NCI-H2227 (cell line): ENCODE measurements around the gene NAT8L.

Source experiments
- DNase-seq: peaks from one replicate; lab custom pipeline; 2025; ENCODE audit not compliant: unreplicated experiment; lab: John Stamatoyannopoulos, UW

Gene NAT8L

DNA sequence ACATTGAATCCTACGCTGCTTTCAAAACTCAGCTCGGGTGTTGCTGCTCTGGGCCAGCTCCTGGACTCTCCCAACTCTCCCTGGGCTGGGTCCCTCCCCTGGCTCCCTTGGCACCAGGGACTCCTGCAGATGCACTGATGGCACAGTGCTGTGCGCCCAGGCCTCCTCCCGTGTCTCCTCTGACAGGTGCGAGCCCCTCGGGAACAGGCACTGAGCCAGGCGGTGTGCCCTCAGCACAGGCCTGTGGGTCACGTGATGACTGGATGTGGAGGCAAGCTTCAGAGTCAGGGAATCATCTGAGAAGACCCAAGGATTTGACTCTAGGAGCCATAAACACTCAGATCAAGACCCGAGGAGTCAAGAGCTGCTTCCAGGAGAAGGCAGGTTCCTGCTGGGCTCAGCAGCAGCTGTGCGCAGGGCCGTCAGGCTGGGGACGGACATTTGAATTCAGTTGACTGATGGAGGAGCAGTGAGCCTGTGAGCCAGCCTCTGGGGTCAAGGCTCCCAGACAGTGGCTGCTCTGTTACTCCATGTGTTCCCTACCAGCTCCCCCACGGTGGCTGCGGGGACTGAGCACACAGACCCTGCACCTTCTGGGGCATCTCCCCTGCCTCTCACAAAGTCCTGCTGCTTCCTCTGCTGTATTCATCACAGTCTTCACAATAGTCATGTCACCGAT lies 33.0 kb downstream of the NAT8L start:
- DNase-seq = no peak

DNA sequence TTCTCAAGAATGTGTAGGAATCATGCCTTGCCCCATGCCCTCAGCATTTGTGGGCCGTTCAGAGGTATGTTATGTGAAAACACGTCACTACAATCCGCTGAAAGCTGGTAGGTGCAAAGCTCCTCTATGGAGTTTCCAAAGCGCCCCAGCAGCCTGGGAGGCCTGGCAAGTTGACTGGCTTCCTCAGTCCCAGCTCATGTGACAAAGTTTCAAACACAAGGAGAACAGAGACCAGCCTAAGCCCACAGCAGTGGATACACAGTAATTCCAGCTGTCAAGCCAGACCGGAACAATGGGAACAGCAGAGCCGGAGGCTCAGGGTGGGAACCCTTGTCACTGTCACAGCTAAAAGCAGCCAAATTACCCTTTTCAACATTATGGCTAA lies 33.5 kb downstream of the NAT8L start:
- DNase-seq = no peak

DNA sequence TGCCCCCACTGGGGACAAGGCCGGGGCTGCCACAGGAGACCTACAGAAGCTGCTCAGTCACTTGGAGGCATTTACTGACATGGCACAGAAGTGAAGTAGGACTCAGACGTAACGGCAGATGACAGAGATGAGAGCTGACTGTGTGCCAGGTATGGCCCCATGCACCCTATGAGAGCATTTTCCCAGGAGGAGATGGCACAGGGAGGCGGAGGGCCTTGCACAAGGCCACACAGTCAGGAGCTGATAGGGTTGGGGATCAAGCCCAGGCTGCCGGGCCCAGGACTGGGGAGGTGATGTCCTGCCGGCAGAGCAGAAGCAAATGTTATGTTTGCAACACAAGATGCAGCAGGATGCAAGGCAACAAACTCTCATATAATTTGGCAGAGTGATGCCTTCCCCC lies 34.1 kb downstream of the NAT8L start:
- DNase-seq = no peak

DNA sequence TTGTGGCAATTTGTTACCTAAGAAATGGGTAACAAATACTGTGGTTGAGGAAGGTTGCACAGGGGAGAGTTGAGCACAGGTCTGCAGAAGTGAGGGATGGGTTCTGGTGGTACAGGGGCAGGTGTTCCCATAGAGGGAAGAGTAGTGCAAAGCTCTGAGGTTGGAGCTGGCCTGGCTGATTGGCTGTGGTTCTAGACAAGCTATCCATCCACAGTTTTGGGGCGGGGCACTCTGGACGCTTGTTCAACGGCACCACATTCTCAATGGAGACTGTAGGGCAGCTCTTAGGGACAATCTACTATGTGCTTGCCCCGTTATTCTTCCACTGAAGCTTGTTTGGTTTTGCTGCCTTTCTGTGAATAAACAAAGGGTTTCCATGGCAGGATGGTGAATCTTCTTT lies 35.4 kb downstream of the NAT8L start:
- no peak for DNase-seq

DNA sequence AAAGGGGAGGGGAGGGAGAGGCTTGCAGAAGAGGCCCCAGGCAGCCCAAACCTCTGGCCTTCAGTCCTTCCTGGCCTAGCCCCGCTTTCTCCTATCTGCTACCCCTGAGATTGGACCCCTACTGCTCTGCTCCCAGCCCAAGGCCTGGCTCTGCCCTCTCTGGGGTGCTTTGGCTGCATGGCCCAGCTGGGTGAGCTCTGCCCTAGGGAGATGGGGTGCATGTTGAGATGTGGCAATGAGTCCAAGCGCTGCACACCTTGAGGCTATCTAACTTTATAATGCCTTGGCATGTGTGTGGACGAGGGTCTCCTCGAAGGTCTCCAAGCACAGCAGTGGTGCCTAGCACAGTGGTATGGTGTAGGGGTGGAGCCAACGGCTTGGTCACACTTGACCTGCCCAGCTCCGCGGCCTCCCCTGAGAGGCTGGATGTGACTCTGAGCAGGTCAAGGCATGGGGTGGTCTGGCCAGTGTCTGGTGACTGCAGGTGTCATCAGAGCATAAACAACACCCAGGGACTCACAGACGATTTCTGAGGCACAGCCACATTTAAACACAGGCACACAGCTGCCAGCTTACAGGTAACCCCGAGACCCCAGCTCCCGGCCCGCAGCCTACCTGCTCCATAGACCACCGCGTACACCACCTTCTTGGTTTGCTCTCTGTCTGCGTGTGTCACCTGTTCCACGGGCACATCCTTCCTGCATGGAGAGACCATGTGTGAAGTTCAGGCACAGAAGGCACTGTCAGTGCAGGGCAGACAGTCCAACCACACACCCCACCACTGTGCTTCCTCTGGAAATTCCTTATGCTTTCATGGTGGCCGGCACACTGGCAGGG lies 36.3 kb downstream of the NAT8L start:
- DNase-seq = no peak

DNA sequence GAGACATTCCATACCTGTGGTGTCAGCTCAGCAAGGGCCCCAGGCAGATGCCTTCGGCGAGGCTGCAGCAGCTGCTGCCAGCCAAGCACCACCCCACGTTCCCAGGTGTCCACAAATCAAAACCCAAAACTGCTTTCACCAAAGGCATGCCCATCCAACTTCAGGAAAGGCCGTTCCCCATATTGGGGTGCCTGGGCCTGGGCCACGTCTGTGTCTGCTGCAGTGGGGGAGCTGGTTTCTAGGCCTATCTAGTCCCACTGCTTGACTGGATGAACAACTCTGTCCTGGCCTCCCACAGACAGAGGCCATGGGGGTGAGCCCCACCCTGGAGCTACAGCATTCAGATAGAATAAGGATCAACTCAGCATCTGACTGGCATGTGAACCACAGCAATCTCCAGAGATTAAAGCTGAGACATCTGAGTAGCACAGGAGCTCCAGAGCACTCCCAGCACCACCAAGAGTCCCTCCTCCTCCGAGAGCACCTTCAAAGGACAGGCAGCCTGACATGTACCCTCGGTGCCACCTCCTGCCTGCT lies 37.0 kb downstream of the NAT8L start:
- DNase-seq = no peak

DNA sequence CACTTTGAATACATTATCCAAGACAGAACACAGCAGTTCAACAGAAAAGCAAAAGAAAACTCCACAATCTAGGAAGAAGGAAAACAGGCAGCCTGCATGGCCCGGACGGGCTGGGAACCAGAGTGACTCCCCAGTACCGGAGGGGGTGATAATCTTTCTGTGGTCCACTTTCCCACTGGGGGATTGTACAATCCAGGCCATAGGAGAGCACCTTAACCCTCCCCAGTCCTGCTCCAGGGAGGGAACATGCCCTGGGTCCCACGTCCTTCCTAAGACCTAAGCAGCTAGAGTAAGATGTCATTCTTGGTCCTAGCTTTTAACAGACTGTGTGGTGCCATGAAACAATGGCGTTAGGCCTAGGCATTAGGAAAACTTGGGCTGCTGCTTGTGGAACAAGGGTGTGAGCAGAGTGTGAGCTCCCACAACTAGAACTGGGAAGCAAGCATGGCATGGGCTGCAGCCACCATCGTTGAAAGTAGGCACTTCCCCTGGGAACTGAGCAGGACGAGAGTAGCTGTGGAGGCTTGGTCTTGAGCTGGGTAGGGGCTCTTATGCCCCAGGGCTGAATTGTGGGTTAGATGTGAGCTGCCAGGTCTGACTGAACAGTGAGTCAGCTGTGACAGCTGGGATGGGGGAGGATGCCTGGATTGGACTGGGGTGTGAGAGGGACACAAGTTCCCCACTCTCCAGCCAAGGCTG lies 42.4 kb downstream of the NAT8L start:
- DNase-seq = no peak

DNA sequence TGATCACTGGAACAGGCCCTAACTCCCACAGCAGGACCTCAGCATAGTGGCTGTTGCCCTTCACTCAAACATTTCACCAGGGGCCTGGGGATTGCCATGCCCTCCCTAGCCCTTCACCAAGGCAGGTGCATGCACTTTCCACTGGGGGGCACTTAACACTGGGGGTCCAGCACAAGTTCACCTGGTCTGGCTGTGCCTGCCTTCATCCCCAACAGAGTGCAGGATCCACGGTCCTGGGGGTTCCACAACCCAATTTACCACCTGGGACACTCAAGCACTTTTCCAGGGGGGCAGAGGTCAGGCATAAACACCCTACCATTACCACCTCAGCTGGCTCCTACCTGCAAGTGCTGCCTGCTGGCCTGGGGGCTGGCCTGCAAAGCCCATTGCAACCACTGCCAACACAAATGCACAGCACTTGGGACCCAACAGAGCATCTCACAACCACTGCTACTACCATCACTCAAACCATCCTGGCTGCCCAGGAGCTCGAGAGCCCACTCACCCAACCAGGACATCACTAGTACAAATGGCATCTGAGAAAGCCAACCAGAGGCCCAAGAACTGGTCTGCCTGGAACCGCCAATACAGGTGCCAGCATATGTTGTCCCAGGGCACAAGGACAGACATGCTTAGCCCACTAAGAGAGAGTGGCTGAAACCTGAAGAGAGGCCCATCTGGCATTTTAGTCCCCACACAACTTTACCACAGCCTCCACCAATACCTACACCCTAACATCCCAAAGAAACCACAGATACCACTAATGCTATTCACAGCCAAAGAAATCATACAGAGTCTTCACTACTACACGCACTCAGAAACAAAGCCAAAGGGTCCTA lies 43.1 kb downstream of the NAT8L start:
- no peak for DNase-seq

DNA sequence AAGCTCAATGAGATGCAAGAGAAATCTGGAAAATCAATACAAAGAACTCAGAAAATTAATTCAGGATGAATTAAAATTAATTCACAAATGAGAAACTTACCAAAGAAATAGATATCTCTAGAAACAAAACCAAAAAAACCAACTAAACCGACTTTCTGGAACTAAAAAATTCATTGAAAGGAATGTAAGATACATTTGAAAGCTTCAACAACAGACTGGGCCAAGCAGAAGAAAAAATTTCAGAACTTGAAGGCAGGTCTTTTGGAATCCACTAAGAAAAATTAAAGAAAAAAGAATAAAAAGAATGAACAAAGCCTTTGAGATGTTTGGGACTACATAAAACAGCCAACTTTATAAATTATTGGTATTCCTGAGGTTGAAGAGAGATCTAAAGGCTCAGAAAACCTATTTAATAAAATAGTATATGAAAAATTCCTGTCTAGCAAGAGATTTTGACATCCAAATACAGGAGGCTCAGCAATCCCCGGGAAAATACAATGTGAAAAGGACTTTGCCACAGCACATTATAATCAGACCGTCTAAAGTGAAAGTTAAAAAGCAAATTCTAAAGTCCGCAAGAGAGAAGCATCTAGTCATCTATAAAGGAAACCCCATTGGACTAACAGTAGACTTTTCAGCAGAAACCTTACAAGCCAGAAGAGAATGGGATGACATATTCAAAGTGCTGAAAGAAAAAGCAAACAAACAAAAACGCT lies 44.2 kb downstream of the NAT8L start:
- no peak for DNase-seq

DNA sequence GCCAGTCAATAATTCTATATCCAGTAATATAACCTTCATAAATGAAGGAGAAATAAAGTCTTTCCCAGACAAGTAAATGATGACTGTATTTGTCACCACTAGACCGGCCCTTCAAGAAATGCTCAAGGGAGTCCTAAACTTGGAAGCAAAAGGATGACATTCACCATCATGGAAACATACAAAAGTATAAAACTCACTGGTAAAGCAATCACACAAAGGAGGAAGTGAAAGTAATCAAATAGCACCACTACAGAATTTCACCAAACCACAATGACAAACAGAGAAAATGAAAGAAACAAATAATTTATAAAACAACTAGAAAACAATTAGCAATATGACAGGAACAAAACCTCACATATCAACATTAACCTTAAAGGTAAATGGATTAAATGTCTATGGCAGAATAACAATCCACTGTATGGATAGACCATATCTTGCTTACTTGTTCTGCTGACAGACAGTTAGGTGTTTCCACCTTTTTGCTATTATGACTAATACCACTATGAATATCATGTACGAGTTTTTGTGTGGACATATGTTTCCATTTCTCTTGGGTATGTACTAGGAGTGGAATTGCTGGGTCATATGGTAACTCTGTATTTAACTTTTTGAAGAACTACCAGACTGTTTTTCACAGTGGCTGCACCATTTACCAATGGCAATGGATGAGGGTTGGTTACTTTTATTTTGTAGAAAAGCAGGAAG lies 44.9 kb downstream of the NAT8L start:
- DNase-seq = no peak

DNA sequence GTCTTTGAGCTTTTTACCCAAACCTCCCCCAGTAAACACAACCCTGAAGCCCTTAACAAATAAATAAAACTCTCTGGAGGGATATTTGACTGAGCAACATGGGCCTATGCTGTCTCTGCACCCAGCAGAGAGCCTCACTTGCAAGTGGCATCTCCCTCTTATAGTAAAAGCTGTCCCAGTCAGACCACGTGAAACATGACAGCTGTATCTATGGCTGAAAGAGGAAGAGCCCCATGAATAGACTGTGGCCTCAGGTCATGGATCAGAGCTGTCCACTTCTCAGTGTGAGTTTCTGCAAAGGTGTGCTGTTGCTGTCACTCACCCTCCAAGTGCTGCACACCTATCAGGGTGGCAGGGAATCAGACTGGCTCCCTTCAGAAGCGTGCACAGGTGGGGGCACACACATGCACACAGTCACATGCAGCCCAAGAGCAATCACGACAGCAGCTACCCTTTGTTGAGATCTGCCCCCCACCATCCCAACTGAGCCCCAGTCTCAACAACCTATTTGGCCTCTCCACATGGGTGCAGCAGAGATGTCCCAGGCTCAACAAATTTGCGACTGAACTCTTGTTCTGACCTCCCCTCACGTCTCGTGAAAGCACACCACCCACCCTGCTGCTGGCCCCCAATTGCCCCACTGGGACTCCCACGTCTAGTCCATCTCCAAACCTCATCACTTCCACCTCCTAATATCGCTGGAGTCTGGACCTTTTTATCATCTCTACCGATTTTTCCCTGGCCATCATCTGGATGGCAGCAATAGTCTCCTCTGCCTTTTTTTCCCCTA lies 45.6 kb downstream of the NAT8L start:
- DNase-seq = no peak

DNA sequence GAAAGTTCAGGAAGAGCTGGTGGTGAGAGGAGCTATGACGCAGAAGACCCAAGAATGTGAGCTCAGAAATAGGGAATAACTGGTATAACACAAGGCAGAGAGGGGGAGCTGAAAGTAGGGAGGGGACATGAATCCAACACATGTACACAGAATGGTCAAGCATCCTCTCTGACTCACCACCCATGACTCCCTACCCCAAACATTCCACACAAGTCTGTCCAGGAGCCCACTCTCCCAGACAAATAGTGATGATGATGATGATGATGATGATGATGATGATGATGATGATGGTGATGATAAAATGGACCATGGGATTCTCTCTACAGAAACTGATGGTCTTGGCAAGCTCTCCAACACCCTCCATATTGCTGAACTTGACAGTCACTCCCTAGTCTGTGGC lies 46.4 kb downstream of the NAT8L start:
- no peak for DNase-seq

DNA sequence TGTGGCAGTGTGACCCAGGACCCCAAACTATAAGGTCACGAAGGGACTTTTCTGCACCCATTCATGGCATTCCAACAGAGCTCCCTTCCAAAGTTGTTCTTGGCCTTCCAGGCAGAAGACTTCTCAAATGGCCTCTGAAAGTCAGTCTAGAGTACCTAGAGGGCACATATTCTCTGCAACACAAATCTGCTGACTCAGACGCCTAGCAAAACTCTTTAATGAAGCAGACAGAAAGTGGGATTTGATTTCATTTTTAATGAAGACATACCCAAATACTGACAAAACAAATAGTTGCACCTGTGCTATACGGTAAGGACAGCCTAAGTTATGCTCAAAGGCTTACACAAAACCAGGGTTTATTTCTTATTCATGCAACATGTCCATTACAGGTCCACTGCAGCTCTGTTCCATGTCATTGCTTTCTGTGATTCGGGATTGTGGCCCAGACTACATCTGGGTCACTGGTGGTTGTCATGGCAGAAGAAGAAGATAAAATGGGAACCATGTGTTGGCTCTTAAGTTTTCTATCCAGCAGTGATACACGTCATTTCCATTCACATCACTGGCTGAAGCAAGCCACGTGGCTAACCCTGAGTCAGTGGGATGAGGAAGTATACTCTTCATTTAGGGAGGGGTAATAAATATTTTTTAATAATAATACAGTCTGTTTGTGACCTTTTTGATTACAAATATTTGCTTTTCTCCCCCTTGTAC lies 57.7 kb downstream of the NAT8L start:
- no peak for DNase-seq
